Thymus (tissue), 11 donors: ENCODE results near the gene VWA2. TPM values are rescaled to one million over a fixed set of nuclear protein-coding genes. Genes with fewer than 3 reads are reported as not detected.

ENCODE experiments used
- DNase-seq, 9 donors: peaks; one replicate each; pipeline ENCODE4 v3.0.0-alpha.2; 2013; ENCODE audit warnings: low spot score in 9 of 9, low read depth in 6 of 9, missing footprints in 1 of 9
- H3K27ac ChIP-seq, 2 donors: one replicate each; pipeline ENCODE4 v1.5.1; 2013; ENCODE audit warnings: control low read depth in 1 of 2, low read depth in 1 of 2, low read length in 1 of 2, mild to moderate bottlenecking in 1 of 2, moderate library complexity in 1 of 2
- H3K27me3 ChIP-seq, 2 donors: one replicate each; pipeline ENCODE4 v1.5.1; 2013; ENCODE audit warnings: low read length in 1 of 2; ENCODE audit not compliant: control insufficient read depth in 2 of 2, insufficient read depth in 1 of 2
- H3K36me3 ChIP-seq, 2 donors: one replicate each; pipeline ENCODE4 v1.5.1; 2013; ENCODE audit warnings: low read length in 1 of 2, mild to moderate bottlenecking in 1 of 2, moderate library complexity in 1 of 2; ENCODE audit not compliant: control insufficient read depth in 2 of 2, insufficient read depth in 2 of 2
- H3K4me1 ChIP-seq, 2 donors: one replicate each; pipeline ENCODE4 v1.5.1; 2013; ENCODE audit warnings: low read length in 2 of 2; ENCODE audit not compliant: control insufficient read depth in 2 of 2, insufficient read depth in 2 of 2
- H3K4me3 ChIP-seq, 2 donors: one replicate each; pipeline ENCODE4 v1.5.1; 2013; ENCODE audit warnings: low read length in 2 of 2, control low read depth in 1 of 2, mild to moderate bottlenecking in 1 of 2
- H3K9me3 ChIP-seq, 2 donors: one replicate each; pipeline ENCODE4 v1.5.1; 2013; ENCODE audit warnings: low read length in 1 of 2, mild to moderate bottlenecking in 1 of 2; ENCODE audit not compliant: control insufficient read depth in 2 of 2, insufficient read depth in 1 of 2
- WGBS: extraction: QIAGEN DNeasy Blood & Tissue Kit; methylation state at CpG from one replicate; pipeline ENCODE4 v1.1.7; 2013; 5-methylcytosine and 5-hydroxymethylcytosine counted together
- polyA plus RNA-seq: library from polyadenylated mRNA; stranded (reverse); fragments of 200-250 nt; gene quantifications from one replicate; pipeline ENCODE4 v1.2.3, GENCODE V29; 2013
- total RNA-seq: library from RNA; stranded (reverse); fragments of 120-200 nt; gene quantifications from one replicate; pipeline ENCODE4 v1.2.4, GENCODE V29; 2013
- donor health status: healthy.

The VWA2 gene
- total and polyA plus RNA-seq, 2 donors = 0.46 to 7.0 TPM

DNA sequence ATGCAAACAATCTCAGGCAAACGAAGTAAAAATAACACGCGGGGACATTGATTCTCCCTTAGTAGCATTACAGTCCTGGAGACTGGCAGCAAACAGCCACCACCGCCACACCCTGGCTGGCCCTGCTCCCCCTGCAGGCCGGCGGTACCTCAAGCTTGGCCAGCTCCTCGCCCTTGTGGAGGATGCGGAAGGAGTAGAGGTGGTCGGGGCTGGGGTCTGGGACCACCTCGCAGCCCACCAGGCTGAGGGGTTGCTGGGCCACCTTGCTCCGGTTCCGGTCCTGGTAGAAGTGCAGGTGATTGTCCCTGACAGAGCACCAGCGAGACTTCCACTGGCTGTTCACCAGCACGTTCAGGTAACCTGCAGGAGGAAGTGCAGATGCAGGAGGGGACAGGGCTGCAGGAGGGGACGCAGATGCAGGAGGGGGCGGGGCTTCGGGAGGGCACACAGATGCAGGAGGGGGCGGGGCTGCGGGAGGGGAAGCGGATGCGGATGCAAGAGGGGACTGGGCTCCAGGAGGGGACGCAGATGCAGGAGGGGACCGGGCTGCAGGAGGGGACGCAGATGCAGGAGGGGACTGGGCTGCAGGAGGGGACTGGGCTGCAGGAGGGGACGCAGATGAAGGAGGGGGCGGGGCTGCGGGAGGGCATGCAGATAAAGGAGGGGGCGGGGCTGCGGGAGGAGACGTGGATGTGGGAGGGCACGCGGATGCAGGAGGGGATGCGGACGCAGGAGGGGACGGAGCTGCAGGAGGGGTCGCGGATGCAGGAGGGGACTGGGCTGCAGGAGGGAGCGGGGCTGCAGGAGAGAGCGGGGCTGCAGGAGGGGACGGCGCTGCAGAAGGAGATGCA lies 65.7 kb downstream of the VWA2 start:
- Histone ChIP-seq H3K36me3 (peaks cover 0 to 13% of the 10 kb centered on the region in 2 donors), H3K27me3 (no peaks in the 10 kb centered on the region), H3K4me1 (peaks cover 0 to 12% of the 10 kb centered on the region in 2 donors), H3K4me3 (peak overlapping the region; percentile 52 to 61), H3K9me3 (no peaks in the 10 kb centered on the region), H3K27ac (peak overlapping the region; percentile 69 to 78)
- peak; percentile 72 to 92 (median 82) for DNase-seq
- WGBS = 14% methylated on average over 41 of the region's 41 CpGs

- no peaks in the 10 kb centered on the region for H3K27me3 ChIP-seq
- peaks cover 0 to 9% of the 10 kb centered on the region in 2 donors for H3K36me3 ChIP-seq
- no peak overlapping the region for H3K4me3 ChIP-seq
- H3K27ac ChIP-seq = no peak overlapping the region
- 99% methylated on average over 18 of the region's 18 CpGs for WGBS
- peak in 1 of 9 donors; percentile 14 for DNase-seq
- H3K4me1 ChIP-seq = peaks cover 0 to 12% of the 10 kb centered on the region in 2 donors
- no peaks in the 10 kb centered on the region for H3K9me3 ChIP-seq
Observed at GRCh38 chr10:114305521-114305925, 66.5 kb downstream of the VWA2 start.

GRCh38 chr10:114306116-114306973 lies 67.3 kb downstream of the VWA2 start:
- Histone ChIP-seq H3K27ac (no peak overlapping the region), H3K4me1 (peaks cover 0 to 12% of the 10 kb centered on the region in 2 donors), H3K27me3 (no peaks in the 10 kb centered on the region), H3K36me3 (peaks cover 0 to under 1% of the 10 kb centered on the region in 2 donors), H3K9me3 (no peaks in the 10 kb centered on the region), H3K4me3 (no peak overlapping the region)
- DNase-seq = no peak
- WGBS = 92% methylated on average over 19 of the region's 19 CpGs

DNA sequence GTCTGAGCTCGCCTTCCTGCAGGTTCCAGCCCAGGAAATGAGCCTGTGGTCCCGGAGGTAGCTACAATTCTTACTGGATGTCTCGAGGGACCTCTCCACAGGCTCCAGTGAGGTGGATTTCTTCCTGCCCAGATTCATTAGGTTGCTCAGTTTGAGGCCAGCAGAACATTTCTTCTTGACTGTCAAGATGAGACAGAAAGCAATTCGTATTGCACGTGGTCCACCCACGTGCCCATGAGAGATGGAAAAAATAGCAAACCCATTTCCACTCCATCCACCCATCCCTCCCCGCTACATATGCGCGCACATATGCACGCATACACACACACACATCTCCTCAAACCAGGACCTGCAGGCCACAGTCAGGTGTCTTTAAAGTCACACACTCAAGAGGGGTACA lies 68.7 kb downstream of the VWA2 start:
- Histone ChIP-seq H3K27me3 (no peaks in the 10 kb centered on the region), H3K9me3 (no peaks in the 10 kb centered on the region), H3K36me3 (no peaks in the 10 kb centered on the region), H3K4me3 (no peak overlapping the region), H3K4me1 (peaks cover 0 to 12% of the 10 kb centered on the region in 2 donors), H3K27ac (no peak overlapping the region)
- no peak for DNase-seq
- WGBS = 95% methylated on average over 10 of the region's 10 CpGs

GRCh38 chr10:114308531-114309363 lies 69.7 kb downstream of the VWA2 start:
- 95% methylated on average over 9 of the region's 9 CpGs for WGBS

DNA sequence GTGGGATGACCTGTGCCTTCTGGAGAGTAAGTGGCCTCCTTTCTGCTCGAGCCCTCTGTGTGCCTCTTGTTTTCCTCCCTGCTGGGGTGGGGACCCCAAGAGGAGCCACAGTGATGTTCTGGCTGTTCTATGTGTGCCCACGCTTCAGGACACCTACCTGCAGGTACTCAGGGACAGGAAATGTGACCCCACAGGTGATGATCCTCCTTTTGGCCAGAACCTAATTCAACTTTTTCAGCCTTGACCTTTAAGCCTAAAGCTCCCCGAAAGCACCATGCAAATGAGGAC lies 70.3 kb downstream of the VWA2 start:
- no peaks in the 10 kb centered on the region for H3K9me3 ChIP-seq
- peaks cover 0 to 4% of the 10 kb centered on the region in 2 donors for H3K4me1 ChIP-seq
- H3K4me3 ChIP-seq = no peak overlapping the region
- no peaks in the 10 kb centered on the region for H3K36me3 ChIP-seq
- DNase-seq = no peak
- 96% methylated on average over 3 of the region's 3 CpGs for WGBS
- H3K27ac ChIP-seq = no peak overlapping the region
- H3K27me3 ChIP-seq = no peaks in the 10 kb centered on the region

More at GRCh38 chr10:114308531-114309363, 69.7 kb downstream of the VWA2 start:
- H3K4me3 ChIP-seq = no peak overlapping the region
- H3K27ac ChIP-seq = no peak overlapping the region
- peaks cover 0 to 10% of the 10 kb centered on the region in 2 donors for H3K4me1 ChIP-seq
- DNase-seq = no peak
- H3K9me3 ChIP-seq = no peaks in the 10 kb centered on the region
- no peaks in the 10 kb centered on the region for H3K27me3 ChIP-seq
- no peaks in the 10 kb centered on the region for H3K36me3 ChIP-seq

DNA sequence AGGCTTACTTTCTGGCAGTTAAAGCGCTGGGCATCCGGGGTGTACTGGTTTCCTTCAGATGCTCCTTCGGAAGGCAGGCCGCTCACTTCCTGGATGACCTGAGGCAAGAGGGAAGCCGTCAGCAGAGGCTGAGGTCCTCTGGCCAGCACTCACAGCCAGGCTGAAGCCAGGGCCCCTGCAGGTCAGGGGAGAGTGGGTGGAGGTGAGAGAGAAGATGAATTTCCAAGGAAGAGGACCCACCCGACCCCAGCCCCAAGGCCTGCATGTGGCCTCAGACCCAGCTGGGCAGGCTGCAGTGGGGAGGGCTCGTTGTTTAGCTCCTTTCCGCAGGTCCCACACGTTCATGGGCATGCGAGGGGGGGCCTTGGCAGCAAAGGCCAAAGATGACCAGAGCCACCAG lies 71.3 kb downstream of the VWA2 start:
- 96% methylated on average over 10 of the region's 10 CpGs for whole genome bisulfite sequencing
- Histone ChIP-seq H3K9me3 (no peaks in the 10 kb centered on the region), H3K4me3 (no peak overlapping the region)

GRCh38 chr10:114311023-114311422 lies 72.0 kb downstream of the VWA2 start:
- Histone ChIP-seq H3K4me3 (no peak overlapping the region), H3K27me3 (no peaks in the 10 kb centered on the region), H3K36me3 (no peaks in the 10 kb centered on the region), H3K4me1 (no peaks in the 10 kb centered on the region), H3K9me3 (no peaks in the 10 kb centered on the region), H3K27ac (no peak overlapping the region)
- no peak for DNase-seq
- 97% methylated on average over 6 of the region's 6 CpGs for WGBS

More for the DNA sequence above, 71.3 kb downstream of the VWA2 start:
- no peak for DNase-seq
- no peaks in the 10 kb centered on the region for H3K27me3 ChIP-seq
- no peak overlapping the region for H3K27ac ChIP-seq
- no peaks in the 10 kb centered on the region for H3K4me1 ChIP-seq
- H3K36me3 ChIP-seq = no peaks in the 10 kb centered on the region
